ENCODE data around the gene INA.

GRCh38 chr10:103246324-103246723 lies 30.6 kb upstream of the INA start:
- no peak for TF ChIP-seq POLR2A (IDR thresholded peaks at IDR 0.05; ENCODE audit: low read depth, low read length)
- TF ChIP-seq CTCF (IDR thresholded peaks at IDR 0.05; ENCODE audit: extremely low read depth in 1 of 2, insufficient read depth in 1 of 2, low read depth in 1 of 2, low read length in 2 of 2), result no peak
- TF ChIP-seq POLR2AphosphoS5 (IDR thresholded peaks at IDR 0.05; ENCODE audit: insufficient read depth, low read depth, low read length), result no peak
- TF ChIP-seq EZH2 (IDR thresholded peaks at IDR 0.05; ENCODE audit: borderline replicate concordance, low read depth, low read length, severe bottlenecking), result no peak
- TF ChIP-seq MYC (IDR thresholded peaks at IDR 0.05; ENCODE audit: low read depth, low read length), result no peak
- TF ChIP-seq FOS (IDR thresholded peaks at IDR 0.05; ENCODE audit: borderline replicate concordance, insufficient read depth, low read length), result no peak
- TF ChIP-seq JUN (IDR thresholded peaks at IDR 0.05; ENCODE audit: borderline replicate concordance, insufficient read depth, insufficient read length, low read depth), result no peak
